Anterior cingulate cortex (tissue), 58 donors: ENCODE data around the gene PRKX.
"Not testable (repeated sequence)": the region's sequence is repeated elsewhere in the genome, so short reads cannot be mapped to it uniquely, and the experiment has no call there.

Experiments used
- DNase-seq, 58 donors: peaks; one replicate each; lab custom pipeline; 2025; lab: John Stamatoyannopoulos, UW

Gene PRKX

DNA sequence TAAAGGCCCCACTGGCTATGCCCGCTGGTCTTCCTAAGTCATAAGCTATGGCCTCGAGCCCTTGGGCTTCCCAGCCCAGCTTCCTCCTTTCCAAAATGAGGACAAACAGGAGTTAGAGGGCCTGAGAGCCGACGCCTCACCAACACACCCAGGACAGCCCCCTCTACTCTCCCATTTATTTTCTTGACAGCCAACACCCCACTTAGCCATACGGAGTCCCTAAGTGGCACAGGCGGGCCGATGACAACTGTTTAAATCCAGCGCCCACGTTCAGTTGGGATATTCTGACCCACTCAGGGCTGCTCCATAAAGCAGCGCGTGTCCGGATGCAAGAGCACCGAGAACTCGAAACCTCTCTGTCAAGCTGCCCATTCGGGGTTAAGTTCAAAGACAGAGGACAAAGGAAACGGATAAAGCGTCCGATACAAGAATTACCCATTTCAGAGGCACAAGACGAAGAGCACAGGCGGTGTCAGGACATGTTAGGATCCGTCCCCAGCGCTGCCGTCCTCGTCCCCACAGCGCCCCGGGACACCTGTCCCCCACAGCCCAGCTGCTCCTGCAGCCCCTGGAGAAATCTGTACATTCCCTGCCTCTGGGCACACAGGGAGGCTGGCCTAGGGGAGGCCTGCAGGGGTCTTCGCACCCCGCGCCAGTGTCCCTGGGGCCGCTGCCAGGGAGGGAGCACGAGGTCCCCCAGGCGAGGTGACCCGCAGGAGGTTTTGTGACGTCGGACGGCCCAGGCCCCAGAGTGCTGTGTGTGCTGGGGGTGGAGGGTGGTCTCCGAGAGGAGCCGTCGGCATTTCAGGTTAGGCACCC lies 1.2 kb downstream of the PRKX start:
- peak in 3 of 58 donors; percentile 0 to 22 (median 13) for DNase-seq

DNA sequence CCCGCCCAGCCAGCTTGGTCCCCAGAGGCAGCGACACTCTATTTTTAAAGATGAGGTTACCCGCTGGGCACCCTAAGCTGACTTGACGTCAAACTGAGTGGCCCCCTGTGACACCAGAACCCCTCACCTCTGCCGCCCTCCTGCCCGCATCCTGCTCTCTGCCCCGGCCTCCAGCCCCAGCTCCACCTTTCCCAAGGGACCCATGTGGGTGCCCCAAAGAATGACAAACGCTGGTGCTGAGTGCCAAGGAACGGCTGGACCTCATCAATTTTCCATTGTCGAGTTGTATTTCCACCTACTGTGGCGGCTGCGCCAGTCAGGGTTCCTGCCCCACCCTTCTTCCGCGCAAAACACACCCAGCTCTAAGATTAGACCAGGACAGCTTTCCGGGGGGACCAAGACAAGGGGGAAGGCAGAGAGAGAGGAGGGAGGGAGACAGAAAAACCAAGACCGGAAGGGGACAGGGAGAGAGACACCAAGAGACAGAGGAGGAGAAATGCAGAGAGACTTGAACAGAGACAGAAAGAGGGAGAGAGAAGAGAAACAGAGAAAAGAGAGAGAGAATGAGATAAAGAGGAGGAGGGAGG lies 2.0 kb downstream of the PRKX start:
- no peak for DNase-seq

DNA sequence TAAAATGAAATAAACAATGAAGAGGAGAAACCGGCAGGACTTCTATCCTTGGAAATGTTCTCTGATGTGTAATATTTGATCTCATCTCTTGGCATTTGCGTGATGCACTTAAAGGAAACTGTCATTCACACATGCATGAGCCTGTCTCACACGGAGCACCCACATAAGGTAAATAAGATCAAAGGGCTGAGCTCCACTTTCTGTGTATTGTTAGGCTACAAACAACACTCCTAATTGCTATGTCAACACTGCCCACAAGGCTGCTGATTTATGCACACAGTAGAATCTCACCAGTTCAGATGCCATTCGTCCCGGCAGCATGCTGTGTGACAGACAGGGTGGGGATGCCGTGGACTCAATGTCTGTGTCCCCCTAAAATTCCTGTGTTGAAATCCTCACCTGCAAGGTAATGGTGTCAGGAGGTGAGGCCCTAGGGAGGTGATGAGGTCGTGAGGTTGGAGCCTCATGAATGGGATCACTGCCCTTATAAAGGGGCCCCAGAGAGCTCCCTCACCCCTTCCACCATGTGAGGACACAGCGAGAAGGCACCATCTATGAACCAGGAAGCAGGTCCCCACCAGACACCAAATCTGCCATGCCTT lies 5.7 kb downstream of the PRKX start:
- not testable (repeated sequence) for DNase-seq

- DNase-seq: no peak
Measured at GRCh38 chrX:3706481-3706880, 7.0 kb downstream of the PRKX start.

GRCh38 chrX:3703251-3703650 lies 10.2 kb downstream of the PRKX start:
- DNase-seq: not testable (repeated sequence)

DNA sequence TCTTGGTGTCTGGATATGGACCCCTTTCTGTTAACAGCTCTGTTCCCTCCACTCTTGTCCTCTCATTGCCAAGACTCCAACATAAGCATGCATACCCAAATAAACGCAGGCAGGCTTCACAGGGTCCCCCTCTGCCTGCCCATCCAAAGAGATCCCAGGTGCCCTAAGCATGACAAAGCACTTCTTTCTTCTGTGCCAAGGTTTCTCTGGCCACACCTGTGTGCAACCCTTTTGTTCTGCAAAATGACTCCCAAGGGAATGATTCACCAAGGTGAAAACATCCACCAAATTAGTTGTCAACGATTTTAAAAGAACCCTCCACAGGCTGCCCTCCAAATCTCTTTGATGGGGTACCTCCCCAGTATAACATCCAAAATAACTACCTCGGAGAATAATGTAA lies 11.4 kb downstream of the PRKX start:
- DNase-seq: not testable (repeated sequence)

DNA sequence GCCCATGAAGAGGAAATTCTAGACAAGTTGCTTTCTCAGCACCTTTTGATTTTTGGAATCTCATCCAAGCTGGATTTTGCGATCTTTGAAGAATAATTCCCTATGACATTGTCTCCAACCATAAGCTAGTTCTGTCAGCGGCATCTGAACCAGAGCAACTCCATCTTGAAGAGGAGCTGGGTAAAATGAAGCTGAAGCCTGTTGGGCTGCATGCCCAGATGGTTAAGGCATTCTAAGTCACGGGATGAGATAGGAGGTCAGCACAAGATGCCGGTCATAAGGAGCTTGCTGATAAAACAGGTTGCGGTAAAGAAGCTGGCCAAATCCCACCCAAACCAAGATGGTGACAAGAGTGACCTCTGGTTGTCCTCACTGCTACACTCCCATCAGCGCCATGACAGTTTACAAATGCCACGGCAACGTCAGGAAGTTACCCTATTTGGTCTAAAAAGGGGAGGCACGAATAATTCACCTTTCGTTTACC lies 12.0 kb downstream of the PRKX start:
- not testable (repeated sequence) for DNase-seq

DNA sequence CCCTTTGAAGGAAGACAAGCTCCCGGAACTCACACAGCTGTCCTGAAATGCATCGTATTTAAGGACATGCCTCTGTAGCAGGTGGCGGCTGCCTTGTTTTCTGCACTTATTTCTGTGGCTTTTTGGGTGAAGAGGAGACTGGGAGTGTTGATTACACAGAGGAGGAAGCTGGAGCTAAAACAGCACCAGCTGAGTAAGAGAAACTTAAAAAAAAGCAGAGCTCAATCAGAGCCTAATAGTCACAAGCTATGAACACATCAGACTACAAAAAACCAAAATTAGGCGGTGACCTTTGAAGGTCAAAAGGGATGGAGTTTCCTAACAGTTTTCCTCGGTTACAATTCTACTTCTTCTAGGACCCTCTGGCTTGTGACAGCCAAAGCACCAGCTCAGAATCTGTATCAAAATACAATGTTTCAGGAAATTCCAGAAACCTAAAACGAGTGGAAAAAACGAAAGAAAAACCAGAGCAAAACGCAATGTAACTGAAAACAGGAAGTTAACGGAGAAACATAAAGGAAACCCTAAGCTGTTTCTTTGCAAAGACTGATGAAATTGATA lies 13.5 kb downstream of the PRKX start:
- peak in 3 of 58 donors; percentile 2 to 5 (median 4) for DNase-seq

DNA sequence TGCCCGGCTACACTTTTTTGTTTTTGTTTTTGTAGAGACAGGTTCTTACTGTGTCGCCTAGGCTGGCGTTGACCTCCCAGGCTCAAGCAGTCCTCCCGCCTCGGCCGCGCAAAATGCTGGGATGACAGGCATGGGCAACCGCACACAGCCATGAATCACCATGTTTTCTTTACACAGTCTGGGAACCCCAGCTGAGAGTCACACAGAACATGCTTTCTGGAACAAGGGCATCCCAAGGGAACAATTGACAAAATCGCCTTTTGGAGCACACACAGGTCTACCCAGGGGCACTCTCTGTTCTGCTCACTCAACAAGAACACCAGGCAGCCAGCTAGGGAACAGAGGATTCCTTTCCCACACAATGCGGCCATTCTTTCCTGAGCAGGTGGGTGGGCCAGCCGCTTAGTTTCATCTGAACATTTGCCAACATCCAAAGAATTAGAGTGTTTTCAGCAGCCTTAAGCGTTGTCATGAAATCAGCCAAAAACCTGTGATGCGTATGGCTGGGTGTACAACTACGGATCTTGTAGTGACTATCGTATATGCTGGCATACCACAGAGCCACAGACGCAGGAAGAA lies 15.7 kb downstream of the PRKX start:
- DNase-seq: peak in 47 of 58 donors; percentile 0 to 83 (median 30)

GRCh38 chrX:3697220-3697684 lies 16.2 kb downstream of the PRKX start:
- DNase-seq: no peak

DNA sequence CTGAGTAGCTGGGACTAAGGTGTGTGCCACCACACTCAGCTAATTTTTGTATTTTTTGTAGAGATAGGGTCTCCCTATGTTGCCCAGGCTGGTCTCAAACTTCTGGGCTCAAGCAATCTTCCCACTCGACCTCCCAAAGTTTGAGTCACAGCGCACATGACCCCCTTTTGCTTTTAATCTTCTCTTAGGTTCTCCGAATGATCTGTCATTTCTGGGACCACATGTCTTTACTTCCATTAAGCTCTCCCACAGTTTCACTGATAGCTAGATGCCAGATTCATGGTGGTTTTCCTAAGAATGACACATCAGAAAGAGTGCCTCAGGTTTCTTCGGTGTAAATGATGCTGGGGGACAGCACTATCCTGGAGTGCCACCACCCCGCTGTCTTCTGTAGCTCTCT lies 17.9 kb downstream of the PRKX start:
- no peak for DNase-seq

- DNase-seq: no peak
Measured at GRCh38 chrX:3690140-3690539, 23.3 kb downstream of the PRKX start.

- DNase-seq: not testable (repeated sequence)
Measured at GRCh38 chrX:3683236-3683635, 30.2 kb downstream of the PRKX start.

DNA sequence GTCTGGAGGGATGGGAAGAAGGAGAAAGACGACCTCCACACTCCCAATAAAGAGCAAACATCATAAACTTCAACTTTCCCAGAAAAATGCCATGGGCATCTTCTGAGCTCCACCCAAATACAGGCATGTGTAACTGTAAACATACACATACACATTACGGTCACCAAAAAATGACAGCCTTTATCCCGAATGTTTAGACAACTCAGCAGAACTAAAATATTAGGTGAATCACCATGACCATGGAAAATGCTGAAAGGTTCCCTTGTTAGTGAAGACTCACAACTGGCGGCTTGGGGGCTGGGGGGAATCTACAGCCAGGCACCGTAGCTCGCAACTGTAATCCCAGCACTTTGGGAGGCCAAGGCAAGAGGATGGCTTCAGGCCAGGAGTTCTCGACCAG lies 33.0 kb downstream of the PRKX start:
- DNase-seq: no peak

- DNase-seq: no peak
Measured at GRCh38 chrX:3679669-3680068, 33.8 kb downstream of the PRKX start.

DNA sequence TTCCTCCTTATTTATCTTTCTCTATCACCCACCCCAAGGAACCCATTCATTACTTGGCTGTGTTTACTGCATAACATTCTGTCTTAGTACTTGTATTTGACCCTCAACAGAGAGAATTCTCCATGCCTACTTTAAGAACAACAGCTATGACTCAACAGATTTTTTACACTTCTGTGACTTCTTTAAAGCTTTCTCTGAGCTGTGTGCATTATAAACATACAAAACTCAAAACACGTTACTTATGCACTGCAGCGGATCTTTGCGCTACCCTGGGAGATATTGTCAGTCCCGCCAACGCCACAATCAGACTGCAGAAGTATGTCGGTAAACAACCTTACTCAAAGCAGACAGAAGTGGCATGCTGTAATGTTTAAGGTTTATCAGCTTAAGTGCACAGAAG lies 35.1 kb downstream of the PRKX start:
- no peak for DNase-seq

GRCh38 chrX:3674881-3675280 lies 38.6 kb downstream of the PRKX start:
- peak in 1 of 58 donors; percentile 0 for DNase-seq

- no peak for DNase-seq
Measured at GRCh38 chrX:3669841-3670475, 43.5 kb downstream of the PRKX start.

GRCh38 chrX:3666975-3667374 lies 46.5 kb downstream of the PRKX start:
- no peak for DNase-seq

DNA sequence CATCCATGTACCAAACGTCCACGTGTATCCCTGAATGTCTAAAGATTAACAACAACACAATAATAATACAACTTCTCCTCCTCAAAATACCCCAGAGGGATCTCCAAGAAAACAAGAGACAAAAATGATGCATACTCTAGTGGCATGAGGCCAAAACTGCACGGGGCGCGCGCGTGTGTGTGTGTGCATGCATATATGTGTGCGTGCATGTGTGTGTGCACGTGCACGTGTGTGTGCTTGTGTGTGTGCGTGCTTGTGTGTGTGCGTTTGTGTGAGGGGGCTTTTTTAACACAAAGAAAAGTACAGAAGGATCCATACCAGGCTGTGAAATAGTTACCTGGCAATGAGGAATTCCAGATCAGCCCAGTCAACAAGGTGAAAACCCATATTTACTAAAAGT lies 48.5 kb downstream of the PRKX start:
- no peak for DNase-seq
